ENCODE measurements around the gene C1QB.

The C1QB gene

GRCh38 chr1:22652881-22653316 lies at the start of gene C1QB:
Gene C1QB, plus strand, starts transcription at chr1:22653236. Its CDS starts 6,227 bp downstream, at chr1:22659463.
- Mint-ChIP-seq H3K27me3 (peaks cover 7% of the 10 kb centered on the region), H3K36me3 (no peaks in the 10 kb centered on the region), H3K9me3 (ENCODE audit: low read depth) (no peaks in the 10 kb centered on the region), H3K4me3 (no peak within 1 kb of the TSS), H3K4me1 (ENCODE audit: low read depth) (no peaks in the 10 kb centered on the region), H3K27ac (no peak within 1 kb of the TSS)

GRCh38 chr1:22606161-22606560 lies 46.9 kb upstream of the C1QB start:
- peaks cover 26% of the 10 kb centered on the region for H3K27me3 Mint-ChIP-seq
- H3K4me3 Mint-ChIP-seq, result no peak overlapping the region
- H3K36me3 Mint-ChIP-seq, result no peaks in the 10 kb centered on the region
- H3K4me1 Mint-ChIP-seq (ENCODE audit: low read depth), result no peaks in the 10 kb centered on the region
- H3K27ac Mint-ChIP-seq, result no peak overlapping the region
- no peaks in the 10 kb centered on the region for H3K9me3 Mint-ChIP-seq (ENCODE audit: low read depth)

GRCh38 chr1:22607154-22607553 lies 45.9 kb upstream of the C1QB start:
- Mint-ChIP-seq H3K4me1 (ENCODE audit: low read depth) (no peaks in the 10 kb centered on the region), H3K36me3 (no peaks in the 10 kb centered on the region), H3K4me3 (no peak overlapping the region), H3K27me3 (peaks cover 30% of the 10 kb centered on the region), H3K27ac (no peak overlapping the region), H3K9me3 (ENCODE audit: low read depth) (no peaks in the 10 kb centered on the region)

GRCh38 chr1:22608361-22608760 lies 44.7 kb upstream of the C1QB start:
- Mint-ChIP-seq H3K27ac (no peak overlapping the region), H3K36me3 (no peaks in the 10 kb centered on the region), H3K9me3 (ENCODE audit: low read depth) (no peaks in the 10 kb centered on the region), H3K4me3 (no peak overlapping the region), H3K27me3 (peaks cover 31% of the 10 kb centered on the region), H3K4me1 (ENCODE audit: low read depth) (no peaks in the 10 kb centered on the region)

GRCh38 chr1:22609291-22609690 lies 43.7 kb upstream of the C1QB start:
- H3K27ac Mint-ChIP-seq, result no peak overlapping the region
- H3K4me1 Mint-ChIP-seq (ENCODE audit: low read depth), result no peaks in the 10 kb centered on the region
- no peak overlapping the region for H3K4me3 Mint-ChIP-seq
- no peaks in the 10 kb centered on the region for H3K36me3 Mint-ChIP-seq
- peaks cover 30% of the 10 kb centered on the region for H3K27me3 Mint-ChIP-seq
- H3K9me3 Mint-ChIP-seq (ENCODE audit: low read depth), result no peaks in the 10 kb centered on the region

- Mint-ChIP-seq H3K4me3 (no peak overlapping the region), H3K36me3 (no peaks in the 10 kb centered on the region), H3K4me1 (ENCODE audit: low read depth) (no peaks in the 10 kb centered on the region), H3K27ac (no peak overlapping the region), H3K27me3 (peaks cover 25% of the 10 kb centered on the region), H3K9me3 (ENCODE audit: low read depth) (no peaks in the 10 kb centered on the region)
These were observed 41.5 kb upstream of the C1QB start for GRCh38 chr1:22611530-22611947.

- no peak overlapping the region for H3K4me3 Mint-ChIP-seq
- H3K9me3 Mint-ChIP-seq (ENCODE audit: low read depth), result no peaks in the 10 kb centered on the region
- no peaks in the 10 kb centered on the region for H3K4me1 Mint-ChIP-seq (ENCODE audit: low read depth)
- H3K36me3 Mint-ChIP-seq, result no peaks in the 10 kb centered on the region
- H3K27ac Mint-ChIP-seq, result no peak overlapping the region
- H3K27me3 Mint-ChIP-seq, result peaks cover 24% of the 10 kb centered on the region
These were observed 40.1 kb upstream of the C1QB start for GRCh38 chr1:22612671-22613571.

- Mint-ChIP-seq H3K4me3 (no peak overlapping the region), H3K9me3 (ENCODE audit: low read depth) (no peaks in the 10 kb centered on the region), H3K4me1 (ENCODE audit: low read depth) (no peaks in the 10 kb centered on the region), H3K36me3 (no peaks in the 10 kb centered on the region), H3K27me3 (peaks cover 20% of the 10 kb centered on the region), H3K27ac (no peak overlapping the region)
These were observed 39.5 kb upstream of the C1QB start for GRCh38 chr1:22613572-22613918.

GRCh38 chr1:22613951-22614350 lies 39.1 kb upstream of the C1QB start:
- no peak overlapping the region for H3K4me3 Mint-ChIP-seq
- H3K27me3 Mint-ChIP-seq, result peaks cover 22% of the 10 kb centered on the region
- H3K36me3 Mint-ChIP-seq, result no peaks in the 10 kb centered on the region
- H3K4me1 Mint-ChIP-seq (ENCODE audit: low read depth), result no peaks in the 10 kb centered on the region
- no peaks in the 10 kb centered on the region for H3K9me3 Mint-ChIP-seq (ENCODE audit: low read depth)
- H3K27ac Mint-ChIP-seq, result no peak overlapping the region

- H3K27ac Mint-ChIP-seq, result no peak overlapping the region
- H3K36me3 Mint-ChIP-seq, result no peaks in the 10 kb centered on the region
- no peak overlapping the region for H3K4me3 Mint-ChIP-seq
- H3K9me3 Mint-ChIP-seq (ENCODE audit: low read depth), result no peaks in the 10 kb centered on the region
- H3K4me1 Mint-ChIP-seq (ENCODE audit: low read depth), result no peaks in the 10 kb centered on the region
- H3K27me3 Mint-ChIP-seq, result peaks cover 23% of the 10 kb centered on the region
These were observed 37.1 kb upstream of the C1QB start for GRCh38 chr1:22615886-22616285.

GRCh38 chr1:22616571-22616970 lies 36.5 kb upstream of the C1QB start:
- Mint-ChIP-seq H3K9me3 (ENCODE audit: low read depth) (no peaks in the 10 kb centered on the region), H3K27me3 (peaks cover 17% of the 10 kb centered on the region), H3K27ac (no peak overlapping the region), H3K36me3 (no peaks in the 10 kb centered on the region), H3K4me1 (ENCODE audit: low read depth) (no peaks in the 10 kb centered on the region), H3K4me3 (no peak overlapping the region)

- no peak overlapping the region for H3K4me3 Mint-ChIP-seq
These were observed 35.0 kb upstream of the C1QB start for GRCh38 chr1:22618056-22618455.

GRCh38 chr1:22619252-22619651 lies 33.8 kb upstream of the C1QB start:
- Mint-ChIP-seq H3K36me3 (no peaks in the 10 kb centered on the region), H3K27ac (no peak overlapping the region), H3K4me1 (ENCODE audit: low read depth) (no peaks in the 10 kb centered on the region), H3K27me3 (peaks cover 19% of the 10 kb centered on the region), H3K4me3 (no peak overlapping the region), H3K9me3 (ENCODE audit: low read depth) (no peaks in the 10 kb centered on the region)

More at GRCh38 chr1:22618056-22618455, 35.0 kb upstream of the C1QB start:
- Mint-ChIP-seq H3K36me3 (no peaks in the 10 kb centered on the region), H3K27me3 (peaks cover 16% of the 10 kb centered on the region), H3K27ac (no peak overlapping the region), H3K9me3 (ENCODE audit: low read depth) (no peaks in the 10 kb centered on the region), H3K4me1 (ENCODE audit: low read depth) (no peaks in the 10 kb centered on the region)

GRCh38 chr1:22619798-22620197 lies 33.2 kb upstream of the C1QB start:
- Mint-ChIP-seq H3K27me3 (peaks cover 17% of the 10 kb centered on the region), H3K4me3 (no peak overlapping the region), H3K36me3 (no peaks in the 10 kb centered on the region), H3K9me3 (ENCODE audit: low read depth) (no peaks in the 10 kb centered on the region), H3K4me1 (ENCODE audit: low read depth) (no peaks in the 10 kb centered on the region), H3K27ac (no peak overlapping the region)

GRCh38 chr1:22621761-22622160 lies 31.3 kb upstream of the C1QB start:
- Mint-ChIP-seq H3K4me3 (no peak overlapping the region), H3K9me3 (ENCODE audit: low read depth) (no peaks in the 10 kb centered on the region), H3K27me3 (peaks cover 21% of the 10 kb centered on the region), H3K27ac (no peak overlapping the region), H3K36me3 (no peaks in the 10 kb centered on the region), H3K4me1 (ENCODE audit: low read depth) (no peaks in the 10 kb centered on the region)
